Measurements from ENCODE around the gene HERC4.

Gene HERC4, protein sequence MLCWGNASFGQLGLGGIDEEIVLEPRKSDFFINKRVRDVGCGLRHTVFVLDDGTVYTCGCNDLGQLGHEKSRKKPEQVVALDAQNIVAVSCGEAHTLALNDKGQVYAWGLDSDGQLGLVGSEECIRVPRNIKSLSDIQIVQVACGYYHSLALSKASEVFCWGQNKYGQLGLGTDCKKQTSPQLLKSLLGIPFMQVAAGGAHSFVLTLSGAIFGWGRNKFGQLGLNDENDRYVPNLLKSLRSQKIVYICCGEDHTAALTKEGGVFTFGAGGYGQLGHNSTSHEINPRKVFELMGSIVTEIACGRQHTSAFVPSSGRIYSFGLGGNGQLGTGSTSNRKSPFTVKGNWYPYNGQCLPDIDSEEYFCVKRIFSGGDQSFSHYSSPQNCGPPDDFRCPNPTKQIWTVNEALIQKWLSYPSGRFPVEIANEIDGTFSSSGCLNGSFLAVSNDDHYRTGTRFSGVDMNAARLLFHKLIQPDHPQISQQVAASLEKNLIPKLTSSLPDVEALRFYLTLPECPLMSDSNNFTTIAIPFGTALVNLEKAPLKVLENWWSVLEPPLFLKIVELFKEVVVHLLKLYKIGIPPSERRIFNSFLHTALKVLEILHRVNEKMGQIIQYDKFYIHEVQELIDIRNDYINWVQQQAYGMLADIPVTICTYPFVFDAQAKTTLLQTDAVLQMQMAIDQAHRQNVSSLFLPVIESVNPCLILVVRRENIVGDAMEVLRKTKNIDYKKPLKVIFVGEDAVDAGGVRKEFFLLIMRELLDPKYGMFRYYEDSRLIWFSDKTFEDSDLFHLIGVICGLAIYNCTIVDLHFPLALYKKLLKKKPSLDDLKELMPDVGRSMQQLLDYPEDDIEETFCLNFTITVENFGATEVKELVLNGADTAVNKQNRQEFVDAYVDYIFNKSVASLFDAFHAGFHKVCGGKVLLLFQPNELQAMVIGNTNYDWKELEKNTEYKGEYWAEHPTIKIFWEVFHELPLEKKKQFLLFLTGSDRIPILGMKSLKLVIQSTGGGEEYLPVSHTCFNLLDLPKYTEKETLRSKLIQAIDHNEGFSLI

GRCh38 chr10:68074775-68075549 lies at the start of gene HERC4:
HERC4 (minus strand) TSS chr10:68075283; CDS start chr10:68073108, 2,175 bp downstream.
- DNase-seq (ENCODE audit: low spot score), result peak; percentile 92

DNA sequence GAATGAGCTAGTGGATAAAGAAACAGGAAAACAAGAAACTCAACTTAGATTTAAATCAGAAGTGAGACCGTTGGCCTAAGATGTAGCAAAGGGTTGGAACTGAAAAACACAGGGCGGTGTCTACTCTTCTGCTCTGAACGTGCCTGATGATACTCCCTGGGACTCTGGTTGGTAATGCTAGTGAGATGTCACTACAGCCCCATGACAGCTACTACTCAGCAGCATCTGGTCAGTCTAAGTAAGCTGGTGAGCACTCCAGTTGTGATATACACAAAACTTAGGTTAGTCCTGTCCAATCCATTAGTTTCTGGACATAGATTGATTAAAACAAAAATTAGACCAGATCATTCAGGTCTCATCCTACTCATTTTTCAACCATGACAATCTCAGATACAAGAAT lies 49.6 kb upstream of the HERC4 start:
- no peak for DNase-seq (ENCODE audit: low spot score)

- no peak for DNase-seq (ENCODE audit: low spot score)
Observed at GRCh38 chr10:68121852-68122251, 46.8 kb upstream of the HERC4 start.

DNA sequence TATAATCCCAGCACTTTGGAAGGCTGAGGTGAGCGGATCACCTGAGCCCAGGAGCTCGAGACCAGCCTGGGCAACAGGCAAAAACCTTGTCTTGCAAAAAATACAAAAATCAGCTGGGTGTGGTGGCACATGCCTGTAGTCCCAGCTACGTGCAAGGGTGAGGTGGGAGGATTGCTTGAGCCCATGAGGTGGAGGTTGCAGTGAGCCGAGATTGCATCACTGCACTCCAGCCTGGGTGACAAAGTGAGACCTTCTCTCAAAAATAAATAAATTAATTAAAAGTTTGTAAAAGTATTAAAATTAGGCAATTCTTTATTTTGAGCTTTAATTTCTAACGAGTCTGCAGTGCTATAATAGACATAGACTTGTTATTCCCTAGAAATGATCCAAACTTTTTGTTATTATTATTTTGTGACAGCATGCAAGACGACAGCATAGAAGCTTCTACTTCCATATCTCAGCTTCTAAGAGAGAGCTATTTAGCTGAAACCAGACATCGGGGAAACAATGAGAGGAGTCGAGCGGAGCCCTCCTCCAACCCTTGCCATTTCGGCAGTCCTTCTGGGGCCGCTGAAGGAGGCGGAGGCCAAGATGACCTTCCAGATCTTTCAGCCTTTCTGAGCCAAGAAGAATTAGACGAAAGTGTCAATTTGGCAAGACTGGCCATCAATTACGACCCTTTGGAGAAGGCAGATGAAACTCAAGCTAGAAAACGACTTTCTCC lies 46.1 kb upstream of the HERC4 start:
- no peak for DNase-seq (ENCODE audit: low spot score)

DNA sequence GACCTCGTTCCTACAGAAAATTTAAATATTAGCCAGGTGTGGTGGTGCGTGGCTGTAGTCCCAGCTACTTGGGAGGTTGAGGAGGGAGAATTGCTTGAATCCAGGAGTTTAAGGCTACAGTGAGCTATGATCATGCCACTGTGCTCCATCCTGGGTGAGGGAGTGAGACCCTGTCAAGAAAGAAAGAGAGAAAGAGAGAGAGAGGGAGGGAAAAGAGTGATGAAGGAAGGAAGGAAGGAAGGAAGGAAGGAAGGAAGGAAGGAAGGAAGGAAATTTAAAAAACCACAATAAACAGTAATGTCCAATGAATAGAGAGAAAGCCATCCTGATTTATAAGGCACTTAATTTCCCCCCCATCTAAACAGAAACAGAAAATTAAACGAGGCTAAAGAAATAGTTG lies 43.6 kb upstream of the HERC4 start:
- DNase-seq (ENCODE audit: low spot score), result no peak

GRCh38 chr10:68112837-68113236 lies 37.8 kb upstream of the HERC4 start:
- DNase-seq (ENCODE audit: low spot score), result no peak

GRCh38 chr10:68111584-68111983 lies 36.5 kb upstream of the HERC4 start:
- DNase-seq (ENCODE audit: low spot score), result no peak

GRCh38 chr10:68110027-68110426 lies 34.9 kb upstream of the HERC4 start:
- DNase-seq (ENCODE audit: low spot score), result no peak

DNA sequence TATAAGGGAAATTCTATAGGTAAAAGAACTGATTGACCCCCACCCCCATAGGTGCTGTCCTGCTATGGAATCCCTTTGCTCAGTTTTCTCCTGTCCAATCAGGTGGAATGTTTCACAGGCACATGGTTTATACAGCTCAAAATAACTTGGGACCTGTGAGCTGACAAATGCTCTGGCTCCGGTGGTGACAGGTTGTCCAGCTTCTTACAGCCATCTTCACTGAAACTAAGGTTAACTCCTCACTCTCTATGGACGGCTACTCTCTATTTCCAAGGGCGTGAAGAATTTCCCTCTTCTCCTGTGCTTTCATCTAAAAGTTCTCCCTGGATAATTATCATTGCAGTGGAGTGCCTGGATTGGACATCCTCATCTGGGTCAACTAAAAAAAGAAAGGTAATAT lies 34.2 kb upstream of the HERC4 start, which contains the start of gene MYPN:
Gene MYPN (plus strand): TSS at position 158 of the 400 bp plus-strand sequence. CDS start 11,951 bp downstream, outside the sequence.
- DNase-seq (ENCODE audit: low spot score), result no peak

GRCh38 chr10:68108653-68109052 lies 33.6 kb upstream of the HERC4 start:
- DNase-seq (ENCODE audit: low spot score), result no peak

DNA sequence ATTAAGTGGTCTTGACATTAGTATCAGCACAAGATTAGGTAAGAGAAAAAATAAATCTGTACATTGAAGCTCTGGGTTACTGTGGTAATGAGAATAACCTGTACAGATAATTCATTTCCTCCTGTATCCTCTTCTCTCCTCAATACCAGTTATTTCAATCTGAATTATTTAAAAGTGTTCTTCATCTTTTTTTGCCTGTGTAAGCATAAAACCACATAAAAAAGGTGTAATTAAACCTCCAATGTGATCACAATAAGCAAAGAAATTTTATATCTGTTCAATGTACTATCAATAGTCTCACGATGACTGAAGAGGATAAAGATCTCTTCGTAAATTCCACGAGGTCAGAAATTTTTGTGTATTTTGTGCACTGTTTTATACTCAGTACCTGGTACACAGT lies 33.0 kb upstream of the HERC4 start:
- DNase-seq (ENCODE audit: low spot score), result no peak

DNA sequence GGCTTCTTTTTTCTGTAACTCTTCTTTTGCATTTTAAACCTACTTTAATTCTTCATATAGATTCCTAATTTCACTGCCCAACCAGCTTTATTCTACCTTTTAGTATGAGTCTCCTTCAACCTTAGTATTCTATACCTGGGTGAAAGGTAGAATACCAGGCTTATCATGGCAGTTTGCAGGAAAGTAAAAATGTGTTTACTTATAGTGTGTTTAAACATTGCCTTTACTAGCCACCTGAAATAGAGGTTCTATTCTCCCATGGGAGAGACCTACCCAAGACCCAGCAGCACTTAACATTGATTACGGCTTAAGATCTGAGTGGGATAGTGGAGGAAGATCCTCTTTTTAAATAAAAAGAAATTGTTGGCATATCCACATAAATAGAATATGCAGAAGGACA lies 32.6 kb upstream of the HERC4 start:
- DNase-seq (ENCODE audit: low spot score), result no peak

DNA sequence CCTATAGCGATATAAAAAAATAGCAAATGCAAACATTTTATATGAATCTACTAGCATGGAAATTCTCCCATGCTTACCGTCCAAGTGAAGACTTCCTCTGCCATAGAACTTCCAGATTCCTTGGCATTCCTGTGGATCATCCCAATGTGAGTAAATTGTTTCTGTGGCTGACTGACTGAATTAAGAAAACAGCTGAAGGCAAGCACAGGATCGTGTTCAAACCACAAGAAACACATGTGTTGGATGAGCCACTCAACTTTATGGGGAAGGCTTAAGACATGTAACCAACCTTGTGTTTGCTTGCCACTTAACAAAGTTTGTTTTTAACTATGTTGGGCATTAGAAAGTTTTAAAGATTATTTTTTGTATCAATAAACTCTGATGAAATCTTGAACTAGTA lies 31.6 kb upstream of the HERC4 start:
- no peak for DNase-seq (ENCODE audit: low spot score)

DNA sequence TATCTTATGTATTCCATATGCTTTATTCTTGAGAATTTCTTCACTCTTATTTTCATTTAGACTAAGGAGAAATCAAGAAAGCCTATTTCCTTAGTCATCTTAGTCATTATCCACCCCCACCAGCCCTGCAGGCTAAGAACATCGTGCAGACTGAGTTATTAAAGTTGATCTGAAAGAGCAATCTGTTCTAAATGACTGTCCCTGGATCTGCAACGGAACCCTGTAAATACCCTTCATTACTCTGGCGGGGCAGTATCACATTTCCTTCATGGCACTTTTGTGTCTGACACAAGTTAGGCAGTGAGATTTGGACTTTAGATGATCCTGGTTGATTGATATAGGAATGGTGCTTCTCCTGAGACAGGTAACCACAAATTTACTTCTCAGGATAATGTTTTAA lies 30.7 kb upstream of the HERC4 start:
- no peak for DNase-seq (ENCODE audit: low spot score)

DNA sequence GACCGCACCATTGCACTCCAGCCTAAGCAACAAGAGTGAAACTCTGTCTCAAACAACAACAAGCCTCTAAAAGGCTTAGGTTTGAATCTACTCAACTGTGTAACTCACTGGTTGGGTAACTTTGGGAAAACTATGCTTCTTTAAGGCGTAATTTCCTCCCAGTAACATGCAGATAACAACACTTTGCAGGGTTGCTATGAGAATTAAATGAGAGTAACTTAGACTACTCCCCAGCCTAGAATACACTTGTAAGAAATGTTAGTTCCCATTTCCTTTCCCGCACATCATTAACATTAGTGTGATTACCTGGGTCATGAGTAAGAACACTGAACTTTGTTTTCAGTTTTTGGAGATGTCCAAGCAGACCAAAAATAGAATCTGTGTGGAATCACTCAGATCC lies 28.8 kb upstream of the HERC4 start:
- no peak for DNase-seq (ENCODE audit: low spot score)

DNA sequence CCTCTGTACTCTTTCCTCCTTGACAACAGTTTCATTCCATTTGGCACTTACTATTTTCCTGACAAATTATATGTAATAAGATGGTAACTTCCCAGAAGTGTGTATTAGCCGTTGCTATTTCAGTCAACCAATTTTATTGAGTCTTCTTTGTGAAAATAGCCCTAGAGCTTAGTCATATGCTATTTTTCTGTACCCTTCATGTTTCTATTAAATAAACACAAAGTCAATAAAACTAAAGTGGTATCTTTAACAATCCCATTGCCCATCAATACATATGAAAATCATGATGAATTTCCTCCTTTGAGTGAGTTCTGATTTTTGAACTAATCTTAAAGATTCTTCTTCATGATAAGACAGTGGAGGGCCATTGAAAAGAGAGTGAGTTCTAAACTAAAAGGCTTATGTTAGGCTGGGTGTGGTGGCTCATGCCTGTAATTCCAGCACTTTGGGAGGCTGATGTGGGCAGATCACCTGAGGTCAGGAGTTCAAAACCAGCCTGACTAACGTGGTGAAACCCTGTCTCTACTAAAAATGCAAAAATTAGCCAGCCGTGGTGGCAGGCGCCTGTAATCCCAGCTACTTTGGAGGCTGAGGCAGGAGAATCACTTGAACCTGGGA lies 28.3 kb upstream of the HERC4 start:
- no peak for DNase-seq (ENCODE audit: low spot score)

- DNase-seq (ENCODE audit: low spot score), result no peak
Observed at GRCh38 chr10:68101066-68101465, 26.0 kb upstream of the HERC4 start.

- DNase-seq (ENCODE audit: low spot score), result no peak
Observed at GRCh38 chr10:68099736-68100135, 24.7 kb upstream of the HERC4 start.

GRCh38 chr10:68096913-68097516 lies 21.9 kb upstream of the HERC4 start:
- DNase-seq (ENCODE audit: low spot score), result no peak

DNA sequence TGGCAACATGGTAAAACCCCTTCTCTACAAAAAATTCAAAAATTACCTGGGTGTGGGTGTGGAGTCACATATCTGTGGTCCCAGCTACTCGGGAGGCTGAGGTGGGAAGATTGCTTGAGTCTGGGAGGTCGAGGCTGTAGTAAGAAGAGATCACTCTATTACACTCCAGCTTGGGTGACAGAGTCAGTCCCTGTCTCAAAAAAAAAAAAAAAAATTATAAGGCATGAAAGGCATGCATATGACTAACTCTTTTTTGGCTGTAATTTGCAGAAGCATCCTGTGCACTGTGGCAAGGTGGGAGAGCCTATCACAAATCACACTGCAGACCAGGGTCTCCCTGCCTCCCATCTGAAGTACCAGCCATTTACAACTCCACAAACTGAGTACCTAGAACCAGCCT lies 20.1 kb upstream of the HERC4 start:
- no peak for DNase-seq (ENCODE audit: low spot score)

Data from CD4-positive, alpha-beta T cell treated with Interleukin-6 at 100 ng/mL for 8 hours (primary cell).